ENCODE measurements around the gene ANKRD35. TPM values are rescaled to one million over a fixed set of nuclear protein-coding genes. Genes with fewer than 3 reads are reported as not detected.

ANKRD35 gene
- total and polyA plus RNA-seq, 10 of the 15 experiments (the other 5 are each of a cell fraction or from before 2014, with no cell fraction given) = 0.01 to 0.08 TPM; not detected in 8

DNA sequence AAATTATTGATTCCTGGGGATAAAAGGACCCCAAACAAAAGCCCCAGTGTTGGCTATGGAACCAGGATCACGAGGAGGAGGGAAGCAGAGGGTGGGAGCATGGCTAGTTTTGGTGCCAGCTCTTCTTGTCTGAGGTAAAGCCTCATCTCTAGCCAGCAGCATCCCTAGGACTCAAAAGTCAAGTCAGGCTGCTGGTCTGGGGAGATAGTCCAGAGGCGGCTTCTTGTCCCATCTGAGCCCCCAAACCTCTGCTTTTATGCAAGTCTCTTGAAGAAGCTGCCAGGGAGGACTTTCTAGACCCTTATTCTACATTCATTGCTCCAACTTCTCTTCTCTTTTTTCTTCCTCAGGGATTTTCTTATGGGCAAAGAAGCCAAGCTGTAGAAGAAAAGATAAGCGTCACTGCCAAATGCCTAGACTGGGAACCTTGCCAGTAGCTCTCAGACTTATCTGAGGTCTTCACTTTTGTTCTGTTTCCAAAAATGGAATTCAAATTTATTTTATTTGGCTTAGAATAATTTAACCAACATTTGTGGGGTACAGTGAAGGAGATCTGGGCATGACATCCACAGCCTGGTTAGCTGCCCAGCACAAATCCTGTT lies 6.9 kb upstream of the ANKRD35 start:
- ATAC-seq (no peak), FAIRE-seq (no peak), DNase-seq (ENCODE audit: low read depth, low spot score) (no peak)
- Histone ChIP-seq H3K4me1 (ENCODE audit: control insufficient read depth, insufficient read depth, low read length) (no peaks in the 10 kb centered on the region), H3K4me2 (ENCODE audit: control insufficient read depth, insufficient read depth) (no peak overlapping the region), H3K9me3 (replicated peaks; ENCODE audit: control insufficient read depth, insufficient read depth, low read length) (no peaks in the 10 kb centered on the region), H3K4me3 (no peak overlapping the region), H3K9ac (ENCODE audit: control insufficient read depth, insufficient read depth, low read length) (no peak overlapping the region), H2AFZ (ENCODE audit: control insufficient read depth, low read depth, low read length) (no peak overlapping the region), H3K27me3 (replicated peaks in 1 of 2; ENCODE audit: control insufficient read depth in 2 of 2, insufficient read depth in 2 of 2, low read length in 1 of 2) (no peaks in the 10 kb centered on the region), H3K79me2 (ENCODE audit: control insufficient read depth, insufficient read depth, low read length) (no peaks in the 10 kb centered on the region), H3K27ac (ENCODE audit: control insufficient read depth, insufficient read depth) (no peak overlapping the region), H3K36me3 (ENCODE audit: control insufficient read depth in 2 of 2, insufficient read depth in 2 of 2, low read length in 1 of 2) (no peaks in the 10 kb centered on the region), H4K20me1 (ENCODE audit: control insufficient read depth, insufficient read depth) (no peaks in the 10 kb centered on the region)
- RAD21 ChIA-PET (ENCODE audit: unreplicated experiment) = interaction anchor here (0.7 to 2.8 kb wide), 8 partner anchors 10 to 120 kb away, joined by 3 to 10 read pairs (median 4); partner anchors contain the start of genes LIX1L and NUDT17
- BruUV-seq (replicated peaks) = no TSS peak
- WGBS (ENCODE audit: insufficient coverage, insufficient replicate concordance, low lambda C conversion rate, missing lambda C conversion rate) = 61% methylated on average over 3 of the region's 3 CpGs
- SMC1A ChIA-PET (ENCODE audit: uncharacterized antibody, unreplicated experiment) = interaction anchor here (0.9 to 2.7 kb wide), 17 partner anchors 15 to 139 kb away, joined by 3 to 12 read pairs (median 4); partner anchors contain the start of genes ANKRD34A, HJV, LIX1L and PIAS3
- intact Hi-C loops (cut with micrococcal nuclease; ENCODE audit: unreplicated experiment) (loop anchor here (2.0 kb wide), 1 partner anchor 18 kb away; the partner anchor contains the start of gene ITGA10), in situ Hi-C loops (cut with MboI) (no loop called here)
- POLR2A ChIA-PET = interaction anchor here (1.0 kb wide), 1 partner anchor 72 kb away, joined by 4 read pairs; the partner anchor contains the start of genes ANKRD34A and POLR3GL
- CTCF ChIA-PET = interaction anchor here (0.6 to 5.9 kb wide), 28 partner anchors 10 to 140 kb away, joined by 3 to 66 read pairs (median 6); partner anchors contain the start of genes ANKRD34A, HJV, ITGA10 and LIX1L
- TF ChIP-seq, protein P1, sequence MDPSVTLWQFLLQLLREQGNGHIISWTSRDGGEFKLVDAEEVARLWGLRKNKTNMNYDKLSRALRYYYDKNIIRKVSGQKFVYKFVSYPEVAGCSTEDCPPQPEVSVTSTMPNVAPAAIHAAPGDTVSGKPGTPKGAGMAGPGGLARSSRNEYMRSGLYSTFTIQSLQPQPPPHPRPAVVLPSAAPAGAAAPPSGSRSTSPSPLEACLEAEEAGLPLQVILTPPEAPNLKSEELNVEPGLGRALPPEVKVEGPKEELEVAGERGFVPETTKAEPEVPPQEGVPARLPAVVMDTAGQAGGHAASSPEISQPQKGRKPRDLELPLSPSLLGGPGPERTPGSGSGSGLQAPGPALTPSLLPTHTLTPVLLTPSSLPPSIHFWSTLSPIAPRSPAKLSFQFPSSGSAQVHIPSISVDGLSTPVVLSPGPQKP (IDR thresholded peaks at IDR 0.05; ENCODE audit: low read depth, low read length) = no peak
- TF ChIP-seq ZNF24 (IDR thresholded peaks at IDR 0.05) (no peak), KLF5 (IDR thresholded peaks at IDR 0.05; ENCODE audit: partially characterized antibody) (no peak), WRNIP1 (IDR thresholded peaks at IDR 0.05; ENCODE audit: borderline replicate concordance, low read depth, low read length) (no peak), MYC (IDR thresholded peaks at IDR 0.05; ENCODE audit: insufficient read depth, insufficient read length, insufficient replicate concordance, low read length, severe bottlenecking) (no peak), ZZZ3 (IDR thresholded peaks at IDR 0.05; ENCODE audit: control insufficient read depth, insufficient read length, low read depth) (no peak), CBX5 (IDR thresholded peaks at IDR 0.05; ENCODE audit: low read depth) (no peak), PML (IDR thresholded peaks at IDR 0.05; ENCODE audit: low read length) (no peak), ETV6 (conservative IDR thresholded peaks at IDR 0.05 in 1 of 2, IDR thresholded peaks at IDR 0.05 in 1 of 2; ENCODE audit: borderline replicate concordance in 1 of 2, low read depth in 1 of 2) (no peak), BRCA1 (IDR thresholded peaks at IDR 0.05; ENCODE audit: low read depth, low read length) (no peak), ZNF207 (IDR thresholded peaks at IDR 0.05; ENCODE audit: borderline replicate concordance) (no peak)
- TF ChIP-seq, protein P2, sequence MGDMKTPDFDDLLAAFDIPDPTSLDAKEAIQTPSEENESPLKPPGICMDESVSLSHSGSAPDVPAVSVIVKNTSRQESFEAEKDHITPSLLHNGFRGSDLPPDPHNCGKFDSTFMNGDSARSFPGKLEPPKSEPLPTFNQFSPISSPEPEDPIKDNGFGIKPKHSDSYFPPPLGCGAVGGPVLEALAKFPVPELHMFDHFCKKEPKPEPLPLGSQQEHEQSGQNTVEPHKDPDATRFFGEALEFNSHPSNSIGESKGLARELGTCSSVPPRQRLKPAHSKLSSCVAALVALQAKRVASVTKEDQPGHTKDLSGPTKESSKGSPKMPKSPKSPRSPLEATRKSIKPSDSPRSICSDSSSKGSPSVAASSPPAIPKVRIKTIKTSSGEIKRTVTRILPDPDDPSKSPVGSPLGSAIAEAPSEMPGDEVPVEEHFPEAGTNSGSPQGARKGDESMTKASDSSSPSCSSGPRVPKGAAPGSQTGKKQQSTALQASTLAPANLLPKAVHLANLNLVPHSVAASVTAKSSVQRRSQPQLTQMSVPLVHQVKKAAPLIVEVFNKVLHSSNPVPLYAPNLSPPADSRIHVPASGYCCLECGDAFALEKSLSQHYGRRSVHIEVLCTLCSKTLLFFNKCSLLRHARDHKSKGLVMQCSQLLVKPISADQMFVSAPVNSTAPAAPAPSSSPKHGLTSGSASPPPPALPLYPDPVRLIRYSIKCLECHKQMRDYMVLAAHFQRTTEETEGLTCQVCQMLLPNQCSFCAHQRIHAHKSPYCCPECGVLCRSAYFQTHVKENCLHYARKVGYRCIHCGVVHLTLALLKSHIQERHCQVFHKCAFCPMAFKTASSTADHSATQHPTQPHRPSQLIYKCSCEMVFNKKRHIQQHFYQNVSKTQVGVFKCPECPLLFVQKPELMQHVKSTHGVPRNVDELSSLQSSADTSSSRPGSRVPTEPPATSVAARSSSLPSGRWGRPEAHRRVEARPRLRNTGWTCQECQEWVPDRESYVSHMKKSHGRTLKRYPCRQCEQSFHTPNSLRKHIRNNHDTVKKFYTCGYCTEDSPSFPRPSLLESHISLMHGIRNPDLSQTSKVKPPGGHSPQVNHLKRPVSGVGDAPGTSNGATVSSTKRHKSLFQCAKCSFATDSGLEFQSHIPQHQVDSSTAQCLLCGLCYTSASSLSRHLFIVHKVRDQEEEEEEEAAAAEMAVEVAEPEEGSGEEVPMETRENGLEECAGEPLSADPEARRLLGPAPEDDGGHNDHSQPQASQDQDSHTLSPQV (IDR thresholded peaks at IDR 0.05) = no peak
- TF ChIP-seq, protein P3, sequence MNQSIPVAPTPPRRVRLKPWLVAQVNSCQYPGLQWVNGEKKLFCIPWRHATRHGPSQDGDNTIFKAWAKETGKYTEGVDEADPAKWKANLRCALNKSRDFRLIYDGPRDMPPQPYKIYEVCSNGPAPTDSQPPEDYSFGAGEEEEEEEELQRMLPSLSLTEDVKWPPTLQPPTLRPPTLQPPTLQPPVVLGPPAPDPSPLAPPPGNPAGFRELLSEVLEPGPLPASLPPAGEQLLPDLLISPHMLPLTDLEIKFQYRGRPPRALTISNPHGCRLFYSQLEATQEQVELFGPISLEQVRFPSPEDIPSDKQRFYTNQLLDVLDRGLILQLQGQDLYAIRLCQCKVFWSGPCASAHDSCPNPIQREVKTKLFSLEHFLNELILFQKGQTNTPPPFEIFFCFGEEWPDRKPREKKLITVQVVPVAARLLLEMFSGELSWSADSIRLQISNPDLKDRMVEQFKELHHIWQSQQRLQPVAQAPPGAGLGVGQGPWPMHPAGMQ (IDR thresholded peaks at IDR 0.05; ENCODE audit: borderline replicate concordance) = no peak

Measured in GM12878 (cell line).